ENCODE results near the gene LKAAEAR1.

The LKAAEAR1 gene

DNA sequence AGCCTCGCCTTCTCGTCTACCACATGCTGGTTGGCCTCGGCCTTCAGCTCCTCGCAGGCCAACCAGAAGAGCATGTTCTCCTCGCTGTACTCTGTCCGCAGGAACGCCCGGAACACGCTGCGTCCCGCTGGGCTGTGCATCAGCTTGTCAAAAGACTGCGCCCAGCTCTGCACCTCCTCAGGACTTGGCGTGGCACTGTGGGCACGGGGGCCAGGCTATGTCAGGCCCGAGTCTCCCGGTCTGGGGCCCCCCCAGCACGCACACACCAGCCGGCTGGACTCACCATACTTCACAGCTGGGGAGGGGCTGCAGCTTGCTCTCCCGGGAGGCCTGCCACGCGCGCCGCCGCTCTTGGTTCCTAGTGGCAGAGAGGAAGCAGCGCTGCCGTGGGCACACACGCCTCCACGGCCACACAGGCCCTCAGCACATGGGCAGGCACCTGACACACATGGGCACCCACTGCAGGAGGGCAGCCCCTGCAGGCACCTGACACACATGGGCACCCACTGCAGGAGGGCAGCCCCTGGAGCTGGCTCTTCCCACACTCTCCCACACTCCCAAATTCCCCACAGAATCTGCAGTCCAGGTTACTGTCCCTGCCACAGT lies 9.9 kb downstream of the LKAAEAR1 start:
- no peak for TF ChIP-seq ZFX (IDR thresholded peaks at IDR 0.05; ENCODE audit: borderline replicate concordance)
- TF ChIP-seq, protein P1, sequence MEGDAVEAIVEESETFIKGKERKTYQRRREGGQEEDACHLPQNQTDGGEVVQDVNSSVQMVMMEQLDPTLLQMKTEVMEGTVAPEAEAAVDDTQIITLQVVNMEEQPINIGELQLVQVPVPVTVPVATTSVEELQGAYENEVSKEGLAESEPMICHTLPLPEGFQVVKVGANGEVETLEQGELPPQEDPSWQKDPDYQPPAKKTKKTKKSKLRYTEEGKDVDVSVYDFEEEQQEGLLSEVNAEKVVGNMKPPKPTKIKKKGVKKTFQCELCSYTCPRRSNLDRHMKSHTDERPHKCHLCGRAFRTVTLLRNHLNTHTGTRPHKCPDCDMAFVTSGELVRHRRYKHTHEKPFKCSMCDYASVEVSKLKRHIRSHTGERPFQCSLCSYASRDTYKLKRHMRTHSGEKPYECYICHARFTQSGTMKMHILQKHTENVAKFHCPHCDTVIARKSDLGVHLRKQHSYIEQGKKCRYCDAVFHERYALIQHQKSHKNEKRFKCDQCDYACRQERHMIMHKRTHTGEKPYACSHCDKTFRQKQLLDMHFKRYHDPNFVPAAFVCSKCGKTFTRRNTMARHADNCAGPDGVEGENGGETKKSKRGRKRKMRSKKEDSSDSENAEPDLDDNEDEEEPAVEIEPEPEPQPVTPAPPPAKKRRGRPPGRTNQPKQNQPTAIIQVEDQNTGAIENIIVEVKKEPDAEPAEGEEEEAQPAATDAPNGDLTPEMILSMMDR (IDR thresholded peaks at IDR 0.05): no peak
- H3K27ac ChIP-seq: no peak overlapping the region

DNA sequence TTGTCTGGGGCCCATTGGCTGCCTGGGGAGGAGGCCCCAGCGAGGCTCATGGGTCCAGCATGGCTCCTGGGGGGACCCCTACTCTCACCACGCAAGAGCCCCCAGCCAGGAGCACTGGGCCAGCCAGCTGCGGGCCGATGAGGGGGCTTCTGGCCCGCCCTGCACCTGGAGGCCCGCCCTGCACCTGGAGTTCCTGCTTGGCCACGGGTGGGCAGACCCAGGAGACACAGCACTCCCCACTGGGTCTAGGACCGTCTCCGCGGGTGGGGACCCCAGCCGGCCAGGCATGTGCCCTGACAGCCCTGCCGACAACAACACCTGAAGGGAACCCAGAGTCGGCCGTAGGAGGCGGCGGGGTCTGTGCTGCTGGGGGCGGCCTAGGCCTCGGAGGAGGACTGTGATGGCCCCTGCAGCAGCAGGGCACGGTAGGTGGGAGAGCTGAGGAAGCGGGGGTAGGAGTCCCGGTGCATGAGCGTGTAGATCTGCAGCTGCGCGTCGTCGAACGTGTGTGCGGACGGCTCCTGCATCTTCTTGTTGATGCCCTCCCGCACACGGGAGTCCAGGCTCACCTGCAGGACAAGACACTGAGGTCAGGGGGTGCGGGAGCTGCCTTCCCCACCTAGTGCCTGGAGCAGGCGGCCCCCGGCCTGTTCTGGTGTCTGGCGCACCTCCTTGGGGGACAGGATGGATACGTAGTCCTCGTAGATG lies 10.6 kb downstream of the LKAAEAR1 start:
- H3K27ac ChIP-seq: no peak overlapping the region
- TF ChIP-seq, protein P1 (IDR thresholded peaks at IDR 0.05): no peak
- no peak for TF ChIP-seq ZFX (IDR thresholded peaks at IDR 0.05; ENCODE audit: borderline replicate concordance)

DNA sequence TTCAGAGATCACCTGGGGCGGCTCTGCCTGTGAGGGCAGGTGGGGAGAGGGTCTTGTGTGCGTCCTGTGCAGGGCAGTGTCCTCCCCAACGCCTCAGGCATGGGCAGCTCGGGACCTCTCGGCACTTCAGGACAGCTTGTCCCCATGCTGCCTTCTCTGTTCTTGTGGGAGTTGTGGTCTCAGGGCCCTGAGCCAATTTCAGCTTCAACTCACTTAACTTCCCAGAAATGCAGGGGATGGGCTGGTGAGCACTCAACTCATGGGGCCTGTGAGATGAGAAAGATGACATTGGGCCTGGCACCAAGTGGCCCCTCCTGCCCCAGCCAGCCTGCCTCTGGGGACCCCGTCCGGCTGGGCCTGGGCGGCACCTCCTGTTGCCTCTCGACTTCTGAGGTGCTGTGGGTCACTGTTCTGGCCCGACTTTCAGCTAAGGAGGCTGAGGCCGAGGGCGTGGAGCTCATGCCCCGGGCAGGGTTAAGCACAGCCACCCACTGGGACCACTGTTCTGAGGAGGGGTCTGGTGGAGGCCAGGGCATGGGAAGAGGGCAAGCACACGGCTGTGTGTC lies 11.6 kb downstream of the LKAAEAR1 start:
- no peak for TF ChIP-seq ZFX (IDR thresholded peaks at IDR 0.05; ENCODE audit: borderline replicate concordance)
- TF ChIP-seq, protein P1 (IDR thresholded peaks at IDR 0.05): no peak
- no peak overlapping the region for H3K27ac ChIP-seq

DNA sequence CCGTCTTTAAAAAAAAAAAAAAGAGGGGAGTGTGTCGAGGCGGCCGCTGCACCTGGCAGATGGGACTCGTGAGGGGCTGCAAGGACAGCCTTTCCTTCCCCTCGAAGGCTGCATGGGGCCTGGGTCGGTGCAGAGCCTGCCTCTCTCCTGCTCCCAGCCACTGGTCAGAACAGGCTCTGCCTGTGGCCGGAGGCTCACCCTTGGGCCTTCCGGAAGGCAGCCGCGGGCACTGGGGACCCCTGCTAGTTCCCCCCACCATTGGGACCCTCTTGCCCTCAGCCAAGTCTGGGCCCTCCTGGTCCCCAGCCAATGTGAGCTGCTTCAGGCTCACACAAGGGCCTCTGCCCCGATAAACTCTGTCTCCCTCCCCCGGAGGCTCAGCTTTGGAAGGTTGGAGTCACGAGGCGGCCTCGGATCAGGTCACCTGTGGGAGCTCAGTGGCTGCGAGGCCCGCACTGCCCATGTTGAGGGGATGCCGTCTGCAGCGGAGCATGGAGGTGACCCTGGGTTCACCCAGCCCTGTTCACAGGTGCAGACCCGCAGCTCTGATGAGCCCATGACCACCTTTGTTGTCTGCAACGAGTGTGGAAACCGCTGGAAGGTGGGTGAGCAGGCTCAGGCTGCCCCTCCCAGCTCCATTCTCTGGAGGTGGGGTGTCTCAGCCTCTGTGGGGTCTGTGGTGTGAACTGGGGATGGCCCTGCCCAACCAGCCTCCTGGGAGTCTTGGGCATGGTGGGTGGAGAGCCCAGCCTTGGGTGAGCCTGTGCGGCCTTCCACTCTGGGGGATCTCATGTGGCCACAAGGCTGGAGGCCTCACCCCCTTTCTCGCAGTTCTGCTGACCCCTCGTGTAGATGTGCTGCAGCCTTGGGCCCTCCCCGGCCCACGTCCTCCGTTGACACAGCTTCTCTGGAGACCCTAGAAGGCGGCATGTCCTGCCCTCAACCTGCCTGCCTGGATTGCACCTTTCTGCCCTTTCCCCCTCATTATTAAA lies 12.6 kb downstream of the LKAAEAR1 start:
- H3K27ac ChIP-seq: no peak overlapping the region
- no peak for TF ChIP-seq ZFX (IDR thresholded peaks at IDR 0.05; ENCODE audit: borderline replicate concordance)
- TF ChIP-seq, protein P1 (IDR thresholded peaks at IDR 0.05): no peak

DNA sequence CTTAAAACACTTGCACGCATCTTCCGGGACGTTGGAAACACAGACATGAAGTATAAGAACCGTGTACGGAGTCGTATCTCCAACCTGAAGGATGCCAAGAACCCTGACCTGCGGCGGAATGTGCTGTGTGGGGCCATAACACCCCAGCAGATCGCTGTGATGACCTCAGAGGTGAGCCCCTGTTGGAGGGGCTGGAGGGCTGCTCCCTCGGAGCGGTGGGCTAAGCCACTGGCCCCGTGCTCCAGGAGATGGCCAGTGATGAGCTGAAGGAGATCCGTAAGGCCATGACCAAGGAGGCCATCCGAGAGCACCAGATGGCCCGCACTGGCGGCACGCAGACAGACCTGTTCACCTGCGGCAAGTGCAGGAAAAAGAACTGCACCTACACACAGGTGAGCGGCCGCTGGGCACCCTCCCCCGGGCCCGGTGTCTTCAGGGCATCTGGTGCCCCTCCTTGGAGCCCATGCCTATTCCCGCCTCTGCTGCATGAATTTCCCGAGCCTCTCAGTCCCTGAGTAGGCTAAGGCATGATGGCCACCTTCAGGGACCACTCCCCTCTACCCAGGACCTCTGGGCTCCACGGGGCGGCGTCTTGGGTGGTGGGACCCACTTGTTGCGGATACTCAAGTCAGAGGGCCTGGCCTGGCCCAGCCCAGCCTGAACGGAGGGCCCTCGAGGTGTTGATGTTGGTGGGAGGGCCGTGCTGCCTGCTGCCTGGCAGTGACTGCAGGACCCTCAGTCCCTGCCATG lies 13.8 kb downstream of the LKAAEAR1 start:
- no peak overlapping the region for H3K27ac ChIP-seq
- TF ChIP-seq ZFX (IDR thresholded peaks at IDR 0.05; ENCODE audit: borderline replicate concordance): no peak
- TF ChIP-seq, protein P1 (IDR thresholded peaks at IDR 0.05): no peak

DNA sequence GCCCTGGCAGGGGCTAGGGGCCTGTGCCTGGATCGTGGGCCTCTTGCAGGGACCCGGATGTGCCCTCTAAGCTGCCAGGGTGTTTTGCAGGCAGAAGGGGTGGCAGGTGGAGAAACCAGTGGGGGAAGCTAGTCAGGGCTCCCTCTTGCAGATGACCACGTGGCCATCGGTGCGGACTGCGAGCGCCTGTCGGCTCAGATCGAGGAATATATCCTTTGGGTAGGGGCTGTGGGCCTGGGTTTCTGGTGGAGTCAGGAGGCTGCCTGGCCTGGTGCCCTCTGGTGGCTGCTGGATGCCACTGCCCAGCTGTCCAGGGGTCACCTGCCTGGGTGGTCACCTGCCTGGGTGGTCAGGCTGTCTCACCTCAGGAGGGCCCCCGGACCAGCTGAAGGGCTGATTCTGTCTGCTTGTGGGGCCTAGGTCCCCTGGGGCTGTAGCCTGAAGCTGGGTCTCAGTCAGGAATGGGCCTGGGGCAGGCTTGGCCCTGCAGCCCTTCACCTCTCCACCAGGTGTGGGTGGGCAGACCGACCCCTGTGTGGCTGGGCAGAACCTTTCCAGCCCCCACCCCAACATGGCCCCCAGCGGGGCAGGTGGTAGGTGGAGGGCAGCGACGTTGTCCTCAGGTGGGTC lies 14.5 kb downstream of the LKAAEAR1 start:
- no peak overlapping the region for H3K27ac ChIP-seq

More for the DNA sequence above, 14.5 kb downstream of the LKAAEAR1 start:
- TF ChIP-seq ZFX (IDR thresholded peaks at IDR 0.05; ENCODE audit: borderline replicate concordance): no peak
- TF ChIP-seq, protein P1 (IDR thresholded peaks at IDR 0.05): peak; percentile 86
